IMR-90 (cell line): ENCODE results near the gene ATL2. TPM values are rescaled to one million over a fixed set of nuclear protein-coding genes. Genes with fewer than 3 reads are reported as not detected.

Experiments
- ATAC-seq: fragments of 200-7000 bp; cut with Tn5 transposase; 2 replicates; pipeline ENCODE4 v1.9.1; 2020; ENCODE audit warnings: low read depth, mild to moderate bottlenecking, moderate library complexity
- BruUV-seq: library from RNA; stranded (reverse); fragments of 400-500 nt; replicated peaks from 2 replicates; lab custom pipeline; 2021; lab: Mats Ljungman, UMichigan
- CTCF ChIA-PET: fragments of 300-600 bp; formaldehyde crosslinking; extraction: SDS; loops from one replicate; lab custom pipeline; 2021; ENCODE audit warnings: antibody characterized with exemption; lab: Yijun Ruan, JAX
- POLR2A ChIA-PET: fragments of 300-600 bp; sonication (Branson Sonifier 250); formaldehyde crosslinking; loops from one replicate; lab custom pipeline; 2022; ENCODE audit warnings: antibody characterized with exemption; ENCODE audit not compliant: unreplicated experiment; lab: Charles Lee
- DNase-seq: peaks from one replicate; pipeline ENCODE4 v3.0.0; 2013
- H2AFZ ChIP-seq: replicated peaks from 2 replicates; pipeline ENCODE3; 2013; ENCODE audit warnings: low read length, mild to moderate bottlenecking; ENCODE audit not compliant: poor library complexity
- H2AK5ac ChIP-seq: 2 replicates; pipeline ENCODE4 v1.6.1; 2013; ENCODE audit warnings: low read depth, low read length, inconsistent platforms
- H2AK9ac ChIP-seq: replicated peaks from 2 replicates; pipeline ENCODE3; 2013; ENCODE audit warnings: mild to moderate bottlenecking, low read depth, low read length, moderate library complexity; ENCODE audit not compliant: poor library complexity
- H2BK120ac ChIP-seq: 2 replicates; pipeline ENCODE4 v1.6.1; 2013; ENCODE audit warnings: low read depth, low read length, inconsistent platforms
- H2BK15ac ChIP-seq: 3 replicates; pipeline ENCODE4 v1.6.1; 2013; ENCODE audit warnings: low read depth, low read length, inconsistent platforms
- H2BK20ac ChIP-seq: 2 replicates; pipeline ENCODE4 v1.6.1; 2013; ENCODE audit warnings: low read depth, mild to moderate bottlenecking, inconsistent platforms, low read length, moderate library complexity
- H2BK5ac ChIP-seq: 2 replicates; pipeline ENCODE4 v1.6.1; 2013; ENCODE audit warnings: mild to moderate bottlenecking, low read depth, low read length, inconsistent platforms; ENCODE audit not compliant: poor library complexity, severe bottlenecking
- H3K14ac ChIP-seq: replicated peaks from 2 replicates; pipeline ENCODE4 v1.6.1; 2013; ENCODE audit warnings: low read depth, low read length, inconsistent platforms
- H3K18ac ChIP-seq: 2 replicates; pipeline ENCODE4 v1.6.1; 2013; ENCODE audit warnings: low read depth, low read length, control low read depth
- H3K23ac ChIP-seq: 2 replicates; pipeline ENCODE4 v1.6.1; 2013; ENCODE audit warnings: low read depth, low read length, inconsistent platforms
- H3K27ac ChIP-seq: 2 replicates; pipeline ENCODE4 v1.5.1; 2013; ENCODE audit warnings: mild to moderate bottlenecking, control low read depth, low read length; ENCODE audit not compliant: insufficient read depth
- H3K27me3 ChIP-seq: 2 replicates; pipeline ENCODE4 v1.6.1; 2013; ENCODE audit warnings: low read length; ENCODE audit not compliant: control insufficient read depth, insufficient read depth
- H3K36me3 ChIP-seq: 2 replicates; pipeline ENCODE4 v1.6.1; 2013; ENCODE audit warnings: low read length, mixed read lengths; ENCODE audit not compliant: control insufficient read depth, insufficient read depth
- H3K4ac ChIP-seq: 2 replicates; pipeline ENCODE4 v1.6.1; 2013; ENCODE audit warnings: low read depth, low read length, inconsistent platforms
- H3K4me1 ChIP-seq: 2 replicates; pipeline ENCODE4 v1.6.1; 2013; ENCODE audit warnings: low read length, mixed read lengths; ENCODE audit not compliant: control insufficient read depth, insufficient read depth
- H3K4me2 ChIP-seq: 2 replicates; pipeline ENCODE4 v1.6.1; 2013; ENCODE audit warnings: low read depth, mild to moderate bottlenecking, control low read depth, low read length, moderate library complexity
- H3K4me3 ChIP-seq: 2 replicates; pipeline ENCODE4 v1.5.1; 2013; ENCODE audit warnings: low read depth, mild to moderate bottlenecking, control low read depth, low read length, moderate library complexity; ENCODE audit not compliant: insufficient read depth
- H3K56ac ChIP-seq: 2 replicates; pipeline ENCODE4 v1.6.1; 2013; ENCODE audit warnings: low read length, inconsistent platforms; ENCODE audit not compliant: insufficient read depth; ENCODE audit errors: extremely low read depth
- H3K79me1 ChIP-seq, 2 experiments: 2 replicates each; pipeline ENCODE4 v1.6.1; 2013; ENCODE audit warnings: low read length in 2 of 2, inconsistent platforms in 1 of 2, low read depth in 1 of 2
- H3K9ac ChIP-seq: 2 replicates; pipeline ENCODE4 v1.6.1; 2013; ENCODE audit warnings: low read depth, low read length, control low read depth
- H3K9me1 ChIP-seq: 2 replicates; pipeline ENCODE4 v1.6.1; 2013; ENCODE audit warnings: low read length, inconsistent platforms; ENCODE audit not compliant: insufficient read depth
- H3K9me3 ChIP-seq: 2 replicates; pipeline ENCODE4 v1.6.1; 2013; ENCODE audit warnings: low read length; ENCODE audit not compliant: control insufficient read depth, insufficient read depth
- H4K20me1 ChIP-seq: 2 replicates; pipeline ENCODE4 v1.6.1; 2013; ENCODE audit warnings: low read length, inconsistent platforms; ENCODE audit not compliant: insufficient read depth
- H4K5ac ChIP-seq: 2 replicates; pipeline ENCODE4 v1.6.1; 2013; ENCODE audit warnings: mild to moderate bottlenecking, low read depth, low read length, control low read depth
- H4K8ac ChIP-seq, 2 experiments: 2 replicates each; pipeline ENCODE4 v1.6.1; 2013; ENCODE audit warnings: low read depth in 2 of 2, low read length in 2 of 2, control low read depth in 1 of 2, inconsistent platforms in 1 of 2
- H4K91ac ChIP-seq: 2 replicates; pipeline ENCODE4 v1.6.1; 2013; ENCODE audit warnings: low read depth, low read length, inconsistent platforms; ENCODE audit not compliant: insufficient read depth
- BHLHE40 ChIP-seq: fragments of 150-350 bp; IDR thresholded peaks from 2 replicates; pipeline ENCODE4 v1.6.1; 2016; ENCODE audit warnings: mild to moderate bottlenecking, low read depth, low read length
- CHD1 ChIP-seq: IDR thresholded peaks from 2 replicates; pipeline ENCODE4 v1.6.1; 2012; ENCODE audit warnings: low read depth, low read length, improper control_type of control experiment
- CTCF ChIP-seq: conservative IDR thresholded peaks from 2 replicates; pipeline ENCODE4 v1.5.1; 2012; ENCODE audit warnings: mild to moderate bottlenecking, low read depth, low read length, improper control_type of control experiment
- ELK1 ChIP-seq: fragments of 150-350 bp; IDR thresholded peaks from 2 replicates; pipeline ENCODE4 v1.6.1; 2016; ENCODE audit warnings: low read depth, mild to moderate bottlenecking, low read length, moderate library complexity, borderline replicate concordance
- MAFK ChIP-seq: IDR thresholded peaks from 2 replicates; pipeline ENCODE4 v1.6.1; 2012; ENCODE audit warnings: low read depth, low read length, improper control_type of control experiment
- MAZ ChIP-seq: IDR thresholded peaks from 2 replicates; pipeline ENCODE4 v1.6.1; 2012; ENCODE audit warnings: low read depth, mild to moderate bottlenecking, low read length, improper control_type of control experiment, moderate library complexity, borderline replicate concordance
- NFE2L2 ChIP-seq: fragments of 150-350 bp; IDR thresholded peaks from 2 replicates; pipeline ENCODE4 v1.6.1; 2016; ENCODE audit warnings: low read depth, mild to moderate bottlenecking, low read length
- POLR2A ChIP-seq: IDR thresholded peaks from 2 replicates; pipeline ENCODE4 v1.6.1; 2012; ENCODE audit warnings: mild to moderate bottlenecking, low read depth, low read length
- RAD21 ChIP-seq: IDR thresholded peaks from 2 replicates; pipeline ENCODE4 v1.6.1; 2012; ENCODE audit warnings: low read length, improper control_type of control experiment
- RCOR1 ChIP-seq: IDR thresholded peaks from 2 replicates; pipeline ENCODE4 v1.6.1; 2012; ENCODE audit warnings: mild to moderate bottlenecking, low read length, improper control_type of control experiment; ENCODE audit not compliant: insufficient replicate concordance
- RFX5 ChIP-seq: IDR thresholded peaks from 2 replicates; pipeline ENCODE4 v1.8.0; 2012; ENCODE audit warnings: low read depth, mild to moderate bottlenecking, low read length, moderate library complexity
- SMC3 ChIP-seq: fragments of 150-350 bp; IDR thresholded peaks from 2 replicates; pipeline ENCODE4 v1.6.1; 2016; ENCODE audit warnings: low read depth, mild to moderate bottlenecking, antibody characterized with exemption, low read length, moderate library complexity
- USF2 ChIP-seq: fragments of 150-350 bp; IDR thresholded peaks from 2 replicates; pipeline ENCODE4 v1.6.1; 2017; ENCODE audit warnings: mild to moderate bottlenecking, antibody characterized with exemption, low read length, low read depth
- WGBS, 2 experiments: methylation state at CpG; one replicate each; pipeline versions ENCODE4 v1.1.5 to v1.1.7; 2013; ENCODE audit warnings: missing lambda C conversion rate in 2 of 2; ENCODE audit not compliant: insufficient read length in 1 of 2; ENCODE audit errors: extremely low coverage in 2 of 2; 5-methylcytosine and 5-hydroxymethylcytosine counted together
- dilution Hi-C: fragments of 300-500 bp; cut with HindIII; formaldehyde crosslinking; loops from one replicate; pipeline ENCODE4 v1.14.3; 2018; ENCODE audit warnings: low sequenced_read_pairs; ENCODE audit not compliant: unreplicated experiment
- in situ Hi-C: fragments of 300-500 bp; cut with MboI; formaldehyde crosslinking; loops from 3 replicates; pipeline ENCODE4 v1.14.3; 2019; ENCODE audit warnings: low sequenced_read_pairs, inconsistent platforms, mixed read lengths
- intact Hi-C: fragments of 100-400 bp; cut with micrococcal nuclease; formaldehyde crosslinking; loops from 2 replicates; pipeline ENCODE4 v1.10.0; 2022
- polyA plus RNA-seq, 3 experiments: library from polyadenylated mRNA; depleted of rRNA; stranded (reverse); fragments of >200 nt; gene quantifications; 2 replicates each; pipeline ENCODE4 v1.2.3, GENCODE V29; 2012; ENCODE audit warnings: low replicate concordance in 1 of 3
- total RNA-seq: library from RNA; depleted of rRNA; stranded (reverse); fragments of >200 nt; gene quantifications from 2 replicates; pipeline ENCODE4 v1.2.3, GENCODE V29; 2012

ATL2 gene
- total and polyA plus RNA-seq, 2 of the 4 experiments (the other 2 are of a cell fraction): 16.0 to 62.6 TPM

GRCh38 chr2:38386377-38386776 is 9.3 kb upstream of the ATL2 start:
- Histone ChIP-seq H3K9me3 (no peaks in the 10 kb centered on the region), H3K36me3 (no peaks in the 10 kb centered on the region), H3K79me1 (no peaks in the 10 kb centered on the region), H3K23ac (no peak overlapping the region), H2AK5ac (no peak overlapping the region), H3K27ac (no peak overlapping the region), H4K5ac (no peak overlapping the region), H2BK120ac (no peak overlapping the region), H4K91ac (no peak overlapping the region), H3K9ac (no peak overlapping the region), H2BK15ac (no peak overlapping the region), H2BK20ac (no peak overlapping the region), H4K20me1 (no peaks in the 10 kb centered on the region), H3K4me1 (no peaks in the 10 kb centered on the region), H4K8ac (no peak overlapping the region), H3K4me2 (no peak overlapping the region), H3K4me3 (no peak overlapping the region), H3K18ac (no peak overlapping the region), H3K14ac (no peak overlapping the region), H2AFZ (no peak overlapping the region), H3K56ac (no peak overlapping the region), H3K4ac (no peak overlapping the region), H2AK9ac (no peak overlapping the region), H2BK5ac (no peak overlapping the region), H3K9me1 (no peaks in the 10 kb centered on the region), H3K27me3 (peaks cover 21% of the 10 kb centered on the region)
- dilution Hi-C loops (no loop called here), intact Hi-C loops (no loop called here), in situ Hi-C loops (no loop called here)
- POLR2A ChIA-PET: no interaction called here
- no TSS peak for BruUV-seq
- DNase-seq (no peak), ATAC-seq (no peak)
- no peak for TF ChIP-seq USF2
- TF ChIP-seq CTCF: no peak
- no peak for TF ChIP-seq MAZ
- TF ChIP-seq POLR2A: no peak
- TF ChIP-seq RCOR1: no peak
- TF ChIP-seq NFE2L2: no peak
- TF ChIP-seq CHD1: no peak
- no peak for TF ChIP-seq BHLHE40
- TF ChIP-seq MAFK: no peak
- TF ChIP-seq RFX5: no peak
- TF ChIP-seq RAD21: no peak
- TF ChIP-seq ELK1: no peak
- no peak for TF ChIP-seq SMC3
- CTCF ChIA-PET: interaction anchor here (0.5 kb wide), 1 partner anchor 15 kb away, joined by 8 read pairs; no protein-coding TSS in a partner anchor
- no CpG with 5 or more reads among the region's 2 CpGs for WGBS, 2 experiments
